HG03095 (cell line): ENCODE measurements around the gene SURF2.
"Not testable (repeated sequence)": the region's sequence is repeated elsewhere in the genome, so short reads cannot be mapped to it uniquely, and the experiment has no call there.

Experiments
- ATAC-seq: cut with Tn5 transposase; IDR thresholded peaks from one replicate; pipeline ENCODE4 v1.9.1; 2021; ENCODE audit warnings: moderate library complexity; ENCODE audit not compliant: unreplicated experiment

SURF2 gene

GRCh38 chr9:133375724-133376654 is 19.6 kb downstream of the SURF2 start, which contains the start of the genes STKLD1 and SURF4:
TSS of gene STKLD1 (plus strand) at chr9:133376366. CDS start at chr9:133376474, 108 bp downstream.
TSS of gene SURF4 (minus strand) at chr9:133376060. CDS start at chr9:133375969, 91 bp downstream.
- ATAC-seq: peak; percentile 86

- ATAC-seq: not testable (repeated sequence)
Observed at GRCh38 chr9:133377280-133377679, 20.9 kb downstream of the SURF2 start.

GRCh38 chr9:133377721-133378216 is 21.4 kb downstream of the SURF2 start:
- ATAC-seq: no peak

GRCh38 chr9:133378408-133378962 is 22.1 kb downstream of the SURF2 start:
- ATAC-seq: no peak

GRCh38 chr9:133379153-133380086 is 23.1 kb downstream of the SURF2 start:
- no peak for ATAC-seq

- no peak for ATAC-seq
Observed at GRCh38 chr9:133380734-133381133, 24.4 kb downstream of the SURF2 start.

GRCh38 chr9:133382507-133383141 is 26.3 kb downstream of the SURF2 start:
- ATAC-seq: no peak

GRCh38 chr9:133383438-133383837 is 27.1 kb downstream of the SURF2 start:
- no peak for ATAC-seq

- ATAC-seq: no peak
Observed at GRCh38 chr9:133384736-133385321, 28.5 kb downstream of the SURF2 start.

GRCh38 chr9:133385452-133385851 is 29.1 kb downstream of the SURF2 start:
- ATAC-seq: no peak

GRCh38 chr9:133386338-133386737 is 30.0 kb downstream of the SURF2 start:
- no peak for ATAC-seq

- ATAC-seq: no peak
Observed at GRCh38 chr9:133387680-133388079, 31.3 kb downstream of the SURF2 start.

- no peak for ATAC-seq
Observed at GRCh38 chr9:133389025-133389557, 32.7 kb downstream of the SURF2 start.

- ATAC-seq: no peak
Observed at GRCh38 chr9:133389562-133389961, 33.2 kb downstream of the SURF2 start.

GRCh38 chr9:133390713-133391112 is 34.4 kb downstream of the SURF2 start:
- ATAC-seq: no peak

- ATAC-seq: not testable (repeated sequence)
Observed at GRCh38 chr9:133391449-133391848, 35.1 kb downstream of the SURF2 start.

- ATAC-seq: not testable (repeated sequence)
Observed at GRCh38 chr9:133392308-133392707, 36.0 kb downstream of the SURF2 start.

- ATAC-seq: no peak
Observed at GRCh38 chr9:133393399-133393798, 37.0 kb downstream of the SURF2 start.

GRCh38 chr9:133394687-133395271 is 38.4 kb downstream of the SURF2 start:
- ATAC-seq: no peak
